SW 1271 (cell line): ENCODE results near the gene RAB11FIP5.
"Not testable (repeated sequence)": the region's sequence is repeated elsewhere in the genome, so short reads cannot be mapped to it uniquely, and the experiment has no call there.

Experiments
- DNase-seq, 2 experiments: peaks; one replicate each; lab custom pipeline; 2025; lab: John Stamatoyannopoulos, UW

The RAB11FIP5 gene

GRCh38 chr2:73112913-73113854 is at the start of gene RAB11FIP5:
TSS of gene RAB11FIP5 (minus strand) at chr2:73112948. CDS start at chr2:73112777, 171 bp downstream.
- peak; percentile 19 to 63 for DNase-seq

GRCh38 chr2:73156539-73157124 is 43.9 kb upstream of the RAB11FIP5 start:
- peak in 1 of 2 experiments; percentile 31 for DNase-seq

GRCh38 chr2:73142937-73143336 is 30.2 kb upstream of the RAB11FIP5 start:
- no peak for DNase-seq

- DNase-seq = no peak
Measured at GRCh38 chr2:73141896-73142295, 29.1 kb upstream of the RAB11FIP5 start.

GRCh38 chr2:73135236-73135635 is 22.5 kb upstream of the RAB11FIP5 start:
- no peak for DNase-seq

GRCh38 chr2:73134471-73134870 is 21.7 kb upstream of the RAB11FIP5 start:
- DNase-seq = no peak

GRCh38 chr2:73133566-73134197 is 20.9 kb upstream of the RAB11FIP5 start:
- DNase-seq = no peak

GRCh38 chr2:73131807-73132206 is 19.1 kb upstream of the RAB11FIP5 start:
- DNase-seq = no peak

- no peak for DNase-seq
Measured at GRCh38 chr2:73130790-73131189, 18.0 kb upstream of the RAB11FIP5 start.

- no peak for DNase-seq
Measured at GRCh38 chr2:73128841-73129535, 16.2 kb upstream of the RAB11FIP5 start.

- DNase-seq = no peak
Measured at GRCh38 chr2:73122536-73122935, 9.8 kb upstream of the RAB11FIP5 start.

GRCh38 chr2:73119611-73120239 is 7.0 kb upstream of the RAB11FIP5 start:
- not testable (repeated sequence) for DNase-seq

GRCh38 chr2:73117441-73117840 is 4.7 kb upstream of the RAB11FIP5 start:
- no peak for DNase-seq

- DNase-seq = no peak
Measured at GRCh38 chr2:73116182-73116960, 3.6 kb upstream of the RAB11FIP5 start.

GRCh38 chr2:73114273-73114867 is 1.6 kb upstream of the RAB11FIP5 start:
- no peak for DNase-seq

GRCh38 chr2:73112026-73112912 is 479 bp downstream of the RAB11FIP5 start:
- no peak for DNase-seq

GRCh38 chr2:73111073-73112025 is 1.4 kb downstream of the RAB11FIP5 start:
- DNase-seq = peak; percentile 60 to 61
